ENCODE results near the gene TMEM62.
A peak's percentile ranks its signal among the peaks of the same experiment; 100 is the strongest.
"Not testable (repeated sequence)": the region's sequence is repeated elsewhere in the genome, so short reads cannot be mapped to it uniquely, and the experiment has no call there.

TMEM62 gene

DNA sequence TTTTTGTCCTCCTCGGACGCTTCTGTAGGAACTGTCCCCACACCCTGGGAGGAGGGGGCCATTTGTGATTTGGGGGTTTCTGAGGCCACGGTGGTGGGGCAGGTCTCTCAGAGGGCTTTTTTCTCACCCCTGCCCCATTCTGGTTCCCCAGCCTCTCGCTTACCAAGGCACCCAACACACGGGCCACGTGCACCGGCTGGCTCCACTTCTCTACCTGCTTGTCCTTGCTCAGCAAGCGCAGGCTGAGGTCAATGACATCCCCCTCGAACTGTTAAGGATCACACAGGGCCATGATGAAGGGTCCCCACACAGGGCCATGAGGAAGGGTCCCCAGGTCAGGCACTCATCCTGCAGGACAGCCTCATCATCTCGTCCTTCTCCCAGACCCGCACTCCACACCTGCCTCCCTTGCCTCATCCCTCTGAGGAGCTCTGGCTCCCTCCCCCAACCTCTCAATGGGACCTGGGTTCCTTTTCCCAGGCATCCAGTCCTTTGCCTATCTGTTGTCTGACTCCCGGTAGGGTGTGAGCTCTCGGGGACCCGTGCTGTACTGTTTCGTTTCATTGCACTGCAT is 76.9 kb downstream of the TMEM62 start:
- DNase-seq (ENCODE audit: low read depth): no peak

DNA sequence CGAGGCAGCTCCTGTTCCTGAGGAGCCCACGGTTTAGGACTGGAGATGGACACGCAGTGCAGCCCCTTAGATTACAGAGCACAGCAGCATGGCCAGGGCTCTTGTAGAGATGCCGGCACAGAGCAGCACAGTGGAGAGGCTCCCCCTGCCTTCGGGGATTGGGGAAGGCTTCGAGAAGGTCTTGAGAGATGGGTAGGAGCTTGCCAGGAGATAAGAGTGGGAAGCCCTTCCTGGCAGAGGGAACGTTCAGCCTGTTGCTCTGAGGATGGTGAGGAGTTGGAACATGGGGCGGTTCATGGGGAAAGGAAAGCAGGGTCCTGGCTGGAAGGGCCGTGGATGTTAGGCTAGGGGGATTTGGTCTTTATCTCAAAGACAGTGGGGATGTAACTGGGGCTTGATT is 77.4 kb downstream of the TMEM62 start:
- DNase-seq (ENCODE audit: low read depth): no peak

DNA sequence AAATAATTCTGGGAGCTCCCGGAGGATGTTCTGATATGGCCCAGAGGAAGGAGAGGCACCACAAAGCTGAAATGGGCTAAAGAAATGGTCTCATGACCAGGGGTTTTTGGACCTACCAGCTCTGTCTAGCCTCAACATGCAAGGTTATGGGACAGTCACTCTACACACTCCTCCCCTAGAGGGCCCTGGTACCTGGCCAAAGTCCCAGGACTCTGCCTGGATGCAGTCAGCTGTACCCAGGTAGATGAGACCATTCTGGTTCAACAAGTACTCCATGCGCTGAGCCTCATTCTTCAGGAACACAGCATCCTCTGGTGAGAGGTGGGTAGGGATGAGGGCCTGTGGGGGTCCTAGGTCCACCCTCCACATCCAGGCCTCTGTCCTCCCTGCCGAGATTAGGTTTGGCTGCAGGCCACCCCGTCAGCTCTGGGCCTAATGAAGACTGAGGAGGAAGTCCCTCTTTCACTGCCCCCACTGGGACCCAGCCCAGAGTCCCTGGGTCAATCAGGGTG is 77.9 kb downstream of the TMEM62 start:
- no peak for DNase-seq (ENCODE audit: low read depth)

DNA sequence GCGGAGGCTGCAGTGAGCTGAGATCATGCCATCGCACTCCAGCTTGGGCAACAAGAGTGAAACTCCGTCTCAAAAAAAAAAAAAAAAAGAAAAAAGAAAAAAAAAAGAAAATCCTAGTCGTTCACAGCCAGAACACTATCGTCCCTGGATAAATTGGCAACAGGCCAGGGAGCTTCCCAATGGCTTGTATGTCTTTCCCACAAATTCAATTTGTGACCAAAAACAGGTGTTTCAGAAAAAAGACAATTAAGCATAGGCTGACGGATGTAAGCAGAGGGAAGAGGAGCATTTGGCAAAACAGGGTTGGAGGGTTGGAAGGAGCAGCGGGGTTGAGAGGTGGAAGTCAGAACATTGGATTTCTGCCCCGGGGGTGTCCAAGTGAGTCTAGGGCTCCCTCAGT is 78.9 kb downstream of the TMEM62 start:
- DNase-seq (ENCODE audit: low read depth): no peak

DNA sequence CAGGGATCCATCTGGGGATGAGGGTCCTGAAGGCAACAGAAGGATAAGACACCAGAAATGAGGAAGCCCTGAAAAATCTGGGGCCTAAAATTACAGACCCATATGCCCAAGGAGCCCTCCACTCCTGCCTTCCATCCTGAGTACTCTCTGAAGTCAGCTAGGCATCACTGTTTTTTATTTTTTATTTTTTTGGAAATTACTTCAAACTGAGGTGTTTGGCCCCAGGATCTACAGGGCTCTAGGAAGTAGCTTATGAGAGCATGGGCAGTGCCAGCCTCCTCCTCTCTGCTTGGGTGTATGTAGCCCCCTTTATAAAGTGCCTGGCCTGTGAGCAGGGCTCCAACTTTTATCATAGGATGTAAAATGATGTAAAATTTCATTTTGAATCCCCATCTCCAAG is 79.6 kb downstream of the TMEM62 start:
- DNase-seq (ENCODE audit: low read depth): no peak

DNA sequence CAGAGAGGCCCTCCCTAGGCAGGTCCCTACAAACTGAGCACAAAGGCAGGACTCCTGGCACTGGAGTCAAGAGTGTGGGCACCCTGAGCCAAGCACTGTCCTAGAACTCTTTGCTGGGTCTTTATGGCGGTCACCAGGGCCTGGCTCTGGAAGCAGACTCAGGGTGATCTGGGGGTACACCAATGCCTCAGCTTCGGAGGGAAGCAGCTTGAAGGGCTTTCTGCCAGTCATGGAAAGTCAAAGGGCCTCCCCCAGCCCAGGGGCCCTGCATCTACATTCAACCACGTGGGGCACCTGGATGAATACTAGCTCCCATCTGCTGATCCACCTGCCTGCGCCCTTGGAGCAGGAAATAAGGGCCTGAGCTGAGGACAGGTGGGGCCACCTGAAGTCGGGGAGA is 80.1 kb downstream of the TMEM62 start:
- no peak for DNase-seq (ENCODE audit: low read depth)

DNA sequence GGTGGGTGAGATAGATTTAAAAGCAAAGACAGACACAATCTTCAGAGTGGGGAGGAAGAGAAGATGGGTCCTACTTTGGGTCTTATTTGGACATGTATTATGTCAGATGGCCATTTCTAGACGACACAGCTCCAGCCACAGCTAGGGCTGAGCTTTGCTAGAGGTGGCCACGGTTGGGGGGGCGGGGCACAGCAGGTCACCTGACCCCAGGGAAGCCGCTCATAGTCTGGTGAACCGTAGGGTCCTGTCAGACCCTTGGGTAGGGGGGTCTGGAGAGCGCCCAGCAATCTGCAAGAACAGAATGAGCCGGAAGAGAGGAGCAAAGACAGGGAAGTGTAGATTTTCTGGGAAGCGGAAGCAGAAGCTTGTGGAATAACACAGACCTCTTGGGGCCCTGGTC is 80.8 kb downstream of the TMEM62 start:
- no peak for DNase-seq (ENCODE audit: low read depth)

DNA sequence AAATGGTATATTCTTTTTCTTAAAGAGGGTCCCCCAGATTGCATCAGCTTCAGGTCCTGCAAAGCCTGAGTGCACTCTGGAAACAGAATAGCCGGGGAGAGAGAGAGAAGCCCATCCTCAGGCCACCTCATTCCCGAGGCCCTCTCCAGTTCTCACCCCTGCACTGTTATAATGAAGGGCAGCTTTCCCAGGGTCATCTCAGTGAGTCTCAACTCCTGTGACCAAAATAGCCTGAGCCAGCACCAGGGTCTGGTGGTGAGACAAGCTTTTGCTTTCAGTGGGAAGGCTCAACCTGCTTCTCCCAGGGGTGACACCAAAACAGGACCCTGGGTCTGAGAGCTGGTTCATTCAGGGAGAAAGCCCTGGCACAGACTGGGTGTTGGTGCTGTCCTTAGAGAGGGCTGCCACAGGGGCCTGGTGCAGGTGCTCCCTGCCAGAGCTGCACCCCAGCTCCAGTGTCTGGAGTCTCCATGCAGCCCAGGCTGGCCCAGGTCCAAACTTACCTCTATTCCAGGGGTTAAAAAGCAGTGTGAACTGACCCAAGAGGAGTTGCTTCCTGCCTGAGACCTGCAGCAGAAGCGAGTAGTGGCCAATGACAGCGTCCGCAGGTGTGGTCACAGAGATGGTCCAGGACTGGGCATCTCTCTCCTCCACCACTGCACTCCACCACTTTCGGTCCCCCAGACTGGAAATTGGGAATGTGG is 81.4 kb downstream of the TMEM62 start:
- no peak for DNase-seq (ENCODE audit: low read depth)

DNA sequence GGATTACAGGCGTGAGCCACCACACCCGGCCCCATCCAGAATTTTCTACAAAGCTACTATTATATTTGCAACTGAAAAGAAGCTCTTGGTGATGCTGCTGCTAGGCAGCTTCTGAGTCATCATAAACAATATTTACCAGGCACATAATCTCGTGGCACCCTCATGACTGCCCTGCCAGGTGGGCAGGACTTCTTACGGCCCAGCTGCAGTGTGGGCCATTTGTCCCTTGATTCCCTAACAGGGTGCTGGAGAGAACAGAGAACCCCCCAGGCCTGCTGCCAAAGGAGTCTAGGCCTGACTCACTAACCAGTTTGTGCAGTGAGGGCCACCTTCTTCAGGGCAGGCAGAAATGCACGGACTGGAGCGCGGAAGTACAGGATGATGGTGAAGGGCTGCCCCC is 82.6 kb downstream of the TMEM62 start:
- no peak for DNase-seq (ENCODE audit: low read depth)

DNA sequence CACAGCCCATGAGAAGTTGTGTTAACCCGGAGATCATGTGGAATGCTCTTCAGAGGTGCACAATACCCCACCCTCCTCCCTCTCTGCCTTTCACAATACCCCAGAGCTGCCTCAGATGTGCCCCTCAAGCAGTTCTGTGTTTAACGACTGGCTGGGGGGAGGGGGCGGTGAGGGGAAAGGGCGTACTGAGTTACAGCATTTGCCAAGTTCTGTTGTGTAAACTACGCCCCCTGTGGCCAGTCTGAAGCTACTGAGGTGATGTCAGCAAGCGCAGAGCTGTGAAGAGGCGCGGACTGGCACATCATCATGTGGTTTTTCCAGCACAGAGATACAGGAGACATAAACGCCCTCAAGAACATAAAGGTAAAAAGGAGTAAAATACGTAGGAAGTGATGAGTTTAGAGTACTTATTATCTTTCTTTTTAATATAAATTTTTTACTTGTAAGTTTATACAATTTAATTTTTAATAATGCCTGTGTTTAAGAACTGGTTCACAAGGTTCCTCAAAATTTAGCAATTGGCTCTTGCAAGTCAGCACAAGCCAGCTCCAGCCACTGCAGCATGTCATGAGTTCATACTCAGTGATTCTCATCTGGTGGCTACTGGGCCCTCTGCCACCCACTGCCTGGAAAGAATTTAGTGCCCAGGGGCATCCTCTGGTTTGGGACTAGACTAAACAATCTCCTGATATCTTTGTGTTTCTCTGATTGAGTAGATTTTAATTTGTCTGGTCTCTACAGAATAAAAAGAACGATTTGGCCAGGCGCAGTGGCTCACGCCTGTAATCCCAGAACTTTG is 85.7 kb downstream of the TMEM62 start:
- no peak for DNase-seq (ENCODE audit: low read depth)

DNA sequence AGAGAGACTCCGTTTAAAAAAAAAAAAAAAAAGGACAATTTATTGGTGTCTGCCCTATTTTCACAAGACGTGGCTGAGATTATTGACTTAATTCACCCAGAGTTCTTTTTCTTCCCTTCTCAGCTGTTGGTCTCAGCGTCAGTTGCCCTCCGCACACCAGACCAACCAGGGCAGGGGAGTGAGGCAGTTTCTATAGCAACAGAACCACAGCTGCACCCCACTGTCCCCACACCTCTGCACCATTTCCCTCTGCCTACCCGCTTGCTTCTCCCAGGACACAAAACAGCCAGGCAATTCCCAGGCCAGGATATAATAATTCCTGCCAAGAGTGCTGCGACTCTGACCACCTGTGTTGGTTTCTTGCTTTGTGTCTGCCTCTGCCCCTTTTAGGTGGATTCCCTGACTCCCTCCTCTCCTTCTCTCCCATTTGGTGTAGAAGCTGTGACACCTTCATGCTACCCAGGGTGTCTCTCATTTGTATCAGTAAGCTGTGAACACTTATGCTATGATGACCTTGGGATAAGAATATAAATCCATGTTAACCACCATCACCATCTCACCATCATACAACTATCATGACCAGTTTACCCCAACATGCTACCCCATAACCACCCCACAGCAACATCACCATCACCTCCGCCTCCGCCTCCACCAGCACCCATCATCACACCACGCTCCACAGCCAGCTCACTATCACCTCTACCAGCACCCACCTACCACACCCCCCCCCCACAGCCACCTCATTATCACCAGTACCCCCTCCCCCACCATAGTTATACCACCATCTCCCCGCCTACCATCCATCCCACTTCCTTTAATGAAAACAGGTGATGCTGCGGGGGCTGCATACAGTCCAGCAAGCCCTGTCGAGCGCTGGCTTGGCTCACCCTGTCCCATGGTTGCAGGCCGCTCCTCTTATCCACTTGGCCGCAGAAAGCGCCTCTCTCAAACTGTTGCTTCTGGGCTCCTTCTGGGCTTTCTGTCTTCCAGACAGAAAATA is 86.8 kb downstream of the TMEM62 start:
- peak; percentile 45 for DNase-seq (ENCODE audit: low read depth)

DNA sequence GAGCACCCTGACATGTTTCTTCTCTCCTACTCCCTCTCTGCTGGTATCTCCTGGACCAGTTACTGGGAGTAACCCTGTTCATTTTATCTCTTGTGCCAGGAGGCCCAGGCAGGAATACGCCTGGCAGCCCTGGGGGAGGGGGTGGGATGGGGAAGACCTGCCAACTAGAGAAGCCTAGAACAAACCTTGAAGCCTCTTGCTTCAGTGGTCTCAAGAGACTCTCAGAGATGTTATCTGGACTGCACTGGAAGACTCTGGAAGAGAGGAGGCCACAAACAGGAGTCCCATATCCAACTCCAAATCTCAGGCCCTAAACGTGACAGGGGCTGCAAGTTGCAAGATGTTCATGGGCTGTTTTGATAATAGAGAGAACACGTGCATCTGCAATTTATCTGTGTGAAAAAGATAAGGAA is 87.6 kb downstream of the TMEM62 start, which contains the start of gene EPB42:
Gene EPB42, minus strand, starts transcription at position 28 of the 413 bp plus-strand sequence. CDS start 193 bp downstream, outside the sequence.
- DNase-seq (ENCODE audit: low read depth): peak; percentile 83

DNA sequence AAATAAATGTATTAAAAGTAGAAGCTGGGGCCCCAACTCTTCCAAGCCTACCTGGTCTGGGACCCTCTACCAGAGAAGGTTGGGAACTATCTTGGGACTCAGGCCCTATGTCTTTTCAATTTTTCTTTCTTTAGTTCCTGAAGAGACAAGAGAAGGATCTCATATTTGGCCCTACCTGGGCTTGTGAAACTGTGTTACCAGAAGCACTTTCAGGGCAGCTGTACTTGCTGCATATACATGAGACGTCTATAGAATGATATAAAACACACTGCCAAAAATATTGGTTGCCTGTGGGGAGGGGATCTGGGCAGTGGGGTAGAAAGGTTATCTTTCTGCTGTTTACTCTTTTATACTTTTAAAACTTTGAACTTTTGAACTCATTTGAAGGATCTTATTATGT is 88.0 kb downstream of the TMEM62 start:
- DNase-seq (ENCODE audit: low read depth): no peak

DNA sequence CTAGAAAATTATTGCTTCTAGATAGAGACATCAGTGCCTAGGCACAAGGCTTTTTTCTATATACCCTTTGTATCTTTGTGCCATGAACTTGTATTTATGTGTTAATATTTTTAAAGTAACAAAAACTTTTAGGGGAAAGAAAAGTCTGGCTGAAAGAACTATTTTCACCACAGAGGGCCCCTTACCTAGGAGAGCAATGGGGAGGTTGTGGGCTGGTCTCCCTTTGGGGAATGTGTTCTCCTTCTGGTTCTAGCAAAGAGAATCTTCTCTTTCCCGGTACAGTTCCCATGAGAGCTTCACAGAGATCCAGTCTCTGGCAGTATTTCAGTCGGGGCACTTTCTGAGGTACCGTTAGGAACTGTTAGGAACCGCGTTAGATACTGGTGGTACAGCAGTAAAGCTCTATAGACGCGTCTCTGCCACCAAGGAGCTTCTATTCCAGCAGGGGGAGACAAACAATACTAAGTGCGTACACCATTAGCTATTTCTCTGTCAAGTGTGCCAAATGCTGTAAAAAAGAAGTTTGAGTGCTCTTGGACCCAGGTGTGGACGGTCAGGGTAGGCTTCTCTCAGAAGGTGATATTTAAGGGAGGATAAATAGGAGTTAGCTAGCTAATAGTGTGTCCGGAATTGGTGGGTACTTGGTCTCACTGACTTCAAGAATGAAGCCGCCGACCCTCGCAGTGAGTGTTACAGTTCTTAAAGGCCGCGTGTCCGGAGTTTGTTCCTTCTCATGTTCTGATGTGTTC is 92.0 kb downstream of the TMEM62 start:
- no peak for DNase-seq (ENCODE audit: low read depth)

DNA sequence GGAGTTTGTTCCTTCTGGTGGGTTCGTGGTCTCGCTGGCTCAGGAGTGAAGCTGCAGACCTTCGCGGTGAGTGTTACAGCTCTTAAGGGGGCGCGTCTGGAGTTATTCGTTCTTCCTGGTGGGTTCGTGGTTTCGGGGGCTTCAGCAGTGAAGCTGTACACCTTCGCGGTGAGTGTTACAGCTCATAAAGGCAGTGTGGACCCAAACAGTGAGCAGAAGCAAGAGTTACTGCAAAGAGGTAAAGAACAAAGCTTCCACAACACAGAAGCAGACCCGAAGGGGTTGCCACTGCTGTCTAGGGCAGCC is 92.5 kb downstream of the TMEM62 start:
- DNase-seq (ENCODE audit: low read depth): not testable (repeated sequence)

DNA sequence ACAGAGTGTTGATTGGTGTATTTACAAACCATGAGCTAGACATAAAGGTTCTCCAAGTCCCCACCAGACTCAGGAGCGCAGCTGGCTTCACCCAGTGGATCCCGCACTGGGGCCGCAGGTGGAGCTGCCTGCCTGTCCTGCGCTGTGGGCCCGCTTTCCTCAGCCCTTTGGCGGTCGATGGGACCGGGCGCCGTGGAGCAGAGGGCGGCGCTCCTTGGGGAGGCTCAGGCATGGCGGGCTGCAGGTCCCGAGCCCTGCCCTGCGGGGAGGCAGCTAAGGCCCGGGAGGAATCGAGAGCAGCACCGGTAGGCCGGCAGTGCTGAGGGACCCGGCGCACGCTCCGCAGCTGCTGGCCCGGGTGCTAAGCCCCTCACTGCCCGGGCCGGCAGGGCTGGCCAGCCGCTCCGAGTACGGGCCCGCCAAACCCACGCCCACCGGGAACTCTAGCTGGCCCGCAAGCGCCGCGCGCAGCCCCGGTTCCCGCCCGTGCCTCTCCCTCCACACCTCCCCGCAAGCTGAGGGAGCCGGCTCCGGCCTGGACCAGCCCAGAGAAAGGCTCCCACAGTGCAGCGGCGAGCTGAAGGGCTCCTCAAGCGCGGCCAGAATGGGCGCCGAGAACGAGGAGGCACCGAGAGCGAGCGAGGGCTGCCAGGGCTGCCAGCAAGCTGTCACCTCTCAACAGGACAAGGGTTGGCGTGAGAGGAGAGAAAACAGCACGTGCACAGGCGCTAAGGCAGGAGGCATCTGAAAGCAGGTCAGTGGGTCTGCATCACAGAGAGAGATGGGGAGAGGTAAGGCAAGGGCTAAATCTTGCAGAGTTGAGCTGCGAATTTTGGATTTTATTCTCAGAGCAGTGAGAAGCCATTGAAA is 93.3 kb downstream of the TMEM62 start:
- DNase-seq (ENCODE audit: low read depth): no peak

DNA sequence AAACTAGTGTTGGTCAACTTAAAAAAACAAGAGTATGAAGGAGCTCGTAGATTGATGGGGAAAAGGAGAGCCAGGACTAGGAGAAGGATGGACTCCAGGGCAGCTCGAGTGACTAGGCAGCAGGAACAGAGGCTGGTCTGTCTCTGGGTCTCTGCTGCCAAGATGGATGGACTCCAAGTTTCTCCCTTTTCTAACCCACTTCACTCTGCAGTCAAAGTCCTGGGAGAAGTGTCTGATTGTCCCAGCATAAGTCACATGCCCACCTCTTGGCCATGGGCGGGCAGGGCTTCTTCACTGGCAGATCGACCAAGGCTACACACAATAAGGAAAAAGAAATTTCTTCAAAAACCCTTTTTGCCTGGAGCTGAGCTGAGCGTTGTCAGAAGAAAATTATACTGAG is 96.6 kb downstream of the TMEM62 start:
- no peak for DNase-seq (ENCODE audit: low read depth)

DNA sequence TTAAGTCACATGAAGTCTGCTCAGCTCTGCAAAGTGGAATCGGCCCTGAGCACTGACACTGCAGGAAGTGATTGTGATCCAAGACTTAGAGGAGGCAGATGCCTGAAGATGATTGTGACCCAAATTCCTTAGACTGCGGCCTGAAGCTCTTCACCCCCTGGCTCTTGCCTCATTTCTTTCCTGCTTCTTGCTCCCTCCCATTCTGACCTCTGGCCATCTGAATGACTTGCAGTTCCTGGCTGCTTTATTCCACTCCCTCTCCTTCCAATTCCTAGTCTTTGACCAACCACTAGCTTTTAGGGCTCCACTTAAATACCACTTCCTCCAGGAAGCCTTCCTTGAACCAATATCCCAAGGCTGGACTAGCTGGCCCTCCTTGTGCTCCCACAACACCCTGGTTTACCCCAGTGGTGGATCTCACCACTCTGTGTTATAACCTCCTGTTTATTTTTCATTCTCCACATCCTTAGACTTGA is 97.3 kb downstream of the TMEM62 start:
- DNase-seq (ENCODE audit: low read depth): peak; percentile 56

DNA sequence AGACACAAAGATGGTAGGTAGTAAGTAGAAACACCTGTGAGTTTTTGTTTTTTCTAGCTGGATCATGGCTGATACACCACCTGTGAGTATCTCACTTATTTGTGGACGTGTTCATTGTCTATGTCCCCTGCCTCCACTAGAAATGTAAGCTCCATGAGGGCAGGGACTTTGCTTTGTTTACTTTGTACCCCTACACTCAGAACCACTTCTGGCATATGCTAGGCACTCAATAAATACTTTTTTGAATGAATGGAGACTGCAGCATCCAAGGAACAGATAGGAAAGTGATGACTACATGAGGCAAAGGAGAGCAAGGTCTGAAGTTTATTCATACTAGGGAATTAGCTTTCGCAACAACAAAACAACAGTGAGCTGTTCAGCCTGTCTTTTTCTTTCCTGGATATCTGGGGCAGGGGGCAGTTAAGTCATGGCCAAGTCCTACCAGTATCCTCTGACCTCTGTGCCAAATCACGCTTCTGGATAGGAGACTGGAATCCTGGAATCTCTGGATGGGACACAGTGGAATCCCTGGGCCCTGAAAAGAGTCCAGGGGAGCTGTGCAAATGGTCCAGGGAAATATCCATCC is 99.0 kb downstream of the TMEM62 start:
- DNase-seq (ENCODE audit: low read depth): no peak
